Activated CD4-positive, alpha-beta T cell treated with anti-CD3 and anti-CD28 coated beads, Interleukin-2, amount 10 ng/mL, durations not matched to agents 7 days and 5 days (primary cell): Measurements from ENCODE around the gene CYP4Z1. TPM values are rescaled to one million over a fixed set of nuclear protein-coding genes. Genes with fewer than 3 reads are reported as not detected.
"Not testable (repeated sequence)": the region's sequence is repeated elsewhere in the genome, so short reads cannot be mapped to it uniquely, and the experiment has no call there.

Source experiments
- CTCF ChIA-PET: fragments of 350-600 bp; sonication (Branson Sonifier 250); formaldehyde crosslinking; loops from one replicate; lab custom pipeline; 2021; ENCODE audit warnings: antibody characterized with exemption; lab: Charles Lee
- POLR2A ChIA-PET: fragments of 350-600 bp; sonication (Branson Sonifier 250); formaldehyde crosslinking; loops from one replicate; lab custom pipeline; 2021; ENCODE audit warnings: antibody characterized with exemption; lab: Charles Lee
- DNase-seq: peaks from one replicate; pipeline ENCODE4 v3.0.0-alpha.2; 2020
- H3K27ac Mint-ChIP-seq: one replicate; pipeline ENCODE4 v1.8.0; 2021; ENCODE audit warnings: mild to moderate bottlenecking, moderate library complexity, mixed read lengths
- H3K27me3 Mint-ChIP-seq: one replicate; pipeline ENCODE4 v1.8.0; 2021; ENCODE audit warnings: mixed read lengths
- H3K36me3 Mint-ChIP-seq: one replicate; pipeline ENCODE4 v1.8.0; 2021; ENCODE audit warnings: low read depth, mixed read lengths
- H3K4me1 Mint-ChIP-seq: one replicate; pipeline ENCODE4 v1.8.0; 2021; ENCODE audit warnings: mixed read lengths
- H3K4me3 Mint-ChIP-seq: one replicate; pipeline ENCODE4 v1.8.0; 2021; ENCODE audit warnings: mild to moderate bottlenecking, moderate library complexity, mixed read lengths
- H3K9me3 Mint-ChIP-seq: one replicate; pipeline ENCODE4 v1.8.0; 2021; ENCODE audit warnings: mixed read lengths
- total RNA-seq, 2 experiments: library from RNA; stranded (reverse); gene quantifications; one replicate each; pipeline ENCODE4 v1.2.3, GENCODE V29; 2021

CYP4Z1 gene
- total RNA-seq, 2 experiments from 2014 or later: not detected

GRCh38 chr1:47137925-47138615 is 71.0 kb downstream of the CYP4Z1 start:
- Mint-ChIP-seq H3K9me3 (no peaks in the 10 kb centered on the region), H3K4me3 (no peak overlapping the region), H3K27me3 (peaks cover 9% of the 10 kb centered on the region), H3K36me3 (no peaks in the 10 kb centered on the region), H3K27ac (no peak overlapping the region), H3K4me1 (no peaks in the 10 kb centered on the region)
- POLR2A ChIA-PET: no interaction called here
- DNase-seq: no peak
- CTCF ChIA-PET: no interaction called here

GRCh38 chr1:47140358-47140757 is 73.3 kb downstream of the CYP4Z1 start:
- H3K4me1 Mint-ChIP-seq, H3K27ac Mint-ChIP-seq, CTCF ChIA-PET, H3K4me3 Mint-ChIP-seq, DNase-seq, H3K27me3 Mint-ChIP-seq, H3K36me3 Mint-ChIP-seq, POLR2A ChIA-PET, H3K9me3 Mint-ChIP-seq: not testable (repeated sequence)

GRCh38 chr1:47143654-47144053 is 76.6 kb downstream of the CYP4Z1 start:
- H3K4me3 Mint-ChIP-seq, POLR2A ChIA-PET, H3K9me3 Mint-ChIP-seq, H3K4me1 Mint-ChIP-seq, DNase-seq, H3K27ac Mint-ChIP-seq, H3K36me3 Mint-ChIP-seq, CTCF ChIA-PET: not testable (repeated sequence)
- H3K27me3 Mint-ChIP-seq: peaks cover 11% of the 10 kb centered on the region

GRCh38 chr1:47146495-47146894 is 79.5 kb downstream of the CYP4Z1 start:
- H3K4me1 Mint-ChIP-seq, H3K4me3 Mint-ChIP-seq, DNase-seq, H3K9me3 Mint-ChIP-seq, H3K27me3 Mint-ChIP-seq, CTCF ChIA-PET, H3K27ac Mint-ChIP-seq, H3K36me3 Mint-ChIP-seq, POLR2A ChIA-PET: not testable (repeated sequence)

GRCh38 chr1:47147047-47147785 is 80.2 kb downstream of the CYP4Z1 start:
- ChIA-PET POLR2A (no interaction called here), CTCF (no interaction called here)
- no peaks in the 10 kb centered on the region for H3K36me3 Mint-ChIP-seq
- H3K27ac Mint-ChIP-seq: no peak overlapping the region
- no peaks in the 10 kb centered on the region for H3K4me1 Mint-ChIP-seq
- H3K4me3 Mint-ChIP-seq: no peak overlapping the region
- no peak for DNase-seq
- H3K27me3 Mint-ChIP-seq: peaks cover 6% of the 10 kb centered on the region
- no peaks in the 10 kb centered on the region for H3K9me3 Mint-ChIP-seq

- H3K4me3 Mint-ChIP-seq, POLR2A ChIA-PET, H3K27ac Mint-ChIP-seq, H3K27me3 Mint-ChIP-seq, H3K36me3 Mint-ChIP-seq, CTCF ChIA-PET, H3K4me1 Mint-ChIP-seq, DNase-seq, H3K9me3 Mint-ChIP-seq: not testable (repeated sequence)
Observed at GRCh38 chr1:47149162-47149561, 82.1 kb downstream of the CYP4Z1 start.

GRCh38 chr1:47156457-47156856 is 89.4 kb downstream of the CYP4Z1 start:
- H3K27ac Mint-ChIP-seq, CTCF ChIA-PET, DNase-seq, H3K4me1 Mint-ChIP-seq, H3K36me3 Mint-ChIP-seq, H3K9me3 Mint-ChIP-seq, H3K4me3 Mint-ChIP-seq: not testable (repeated sequence)
- H3K27me3 Mint-ChIP-seq: peaks cover 11% of the 10 kb centered on the region
- POLR2A ChIA-PET: interaction anchor here (0.7 kb wide), 1 partner anchor 439 kb away, joined by 3 read pairs; no protein-coding TSS in a partner anchor

- H3K4me3 Mint-ChIP-seq, H3K36me3 Mint-ChIP-seq, DNase-seq, H3K27ac Mint-ChIP-seq, H3K4me1 Mint-ChIP-seq, POLR2A ChIA-PET, CTCF ChIA-PET, H3K9me3 Mint-ChIP-seq: not testable (repeated sequence)
- H3K27me3 Mint-ChIP-seq: peaks cover 22% of the 10 kb centered on the region
Observed at GRCh38 chr1:47157957-47158356, 90.9 kb downstream of the CYP4Z1 start.

GRCh38 chr1:47160716-47161115 is 93.7 kb downstream of the CYP4Z1 start:
- H3K4me3 Mint-ChIP-seq: no peak overlapping the region
- no peak overlapping the region for H3K27ac Mint-ChIP-seq

GRCh38 chr1:47161298-47162040 is 94.4 kb downstream of the CYP4Z1 start:
- H3K4me3 Mint-ChIP-seq: no peak overlapping the region
- H3K36me3 Mint-ChIP-seq: no peaks in the 10 kb centered on the region
- ChIA-PET CTCF (interaction anchor here (0.6 to 1.4 kb wide), 2 partner anchors 18 to 285 kb away, joined by 3 to 6 read pairs; no protein-coding TSS in a partner anchor), POLR2A (no interaction called here)
- H3K27me3 Mint-ChIP-seq: peaks cover 23% of the 10 kb centered on the region
- H3K9me3 Mint-ChIP-seq: no peaks in the 10 kb centered on the region
- no peak for DNase-seq
- no peak overlapping the region for H3K27ac Mint-ChIP-seq
- H3K4me1 Mint-ChIP-seq: no peaks in the 10 kb centered on the region

More at GRCh38 chr1:47160716-47161115, 93.7 kb downstream of the CYP4Z1 start:
- no peak for DNase-seq
- H3K36me3 Mint-ChIP-seq: no peaks in the 10 kb centered on the region
- POLR2A ChIA-PET: no interaction called here
- CTCF ChIA-PET: interaction anchor here (1.4 kb wide), 1 partner anchor 18 kb away, joined by 6 read pairs; no protein-coding TSS in a partner anchor
- H3K4me1 Mint-ChIP-seq: no peaks in the 10 kb centered on the region
- peaks cover 28% of the 10 kb centered on the region for H3K27me3 Mint-ChIP-seq
- no peaks in the 10 kb centered on the region for H3K9me3 Mint-ChIP-seq

- ChIA-PET CTCF (interaction anchor here (1.5 to 1.6 kb wide), 2 partner anchors 11 to 13 kb away, joined by 3 read pairs; no protein-coding TSS in a partner anchor), POLR2A (no interaction called here)
- Mint-ChIP-seq H3K27me3 (peaks cover 34% of the 10 kb centered on the region), H3K9me3 (no peaks in the 10 kb centered on the region), H3K4me1 (no peaks in the 10 kb centered on the region), H3K36me3 (no peaks in the 10 kb centered on the region), H3K27ac (no peak overlapping the region), H3K4me3 (no peak overlapping the region)
- no peak for DNase-seq
Observed at GRCh38 chr1:47164552-47164951, 97.5 kb downstream of the CYP4Z1 start.
